GM12878 (cell line): ENCODE data around the gene RASSF8. TPM values are rescaled to one million over a fixed set of nuclear protein-coding genes. Genes with fewer than 3 reads are reported as not detected.

Experiments used
- ATAC-seq: fragments of 200-7000 bp; cut with Tn5 transposase; 3 replicates; pipeline ENCODE4 v1.9.1; 2020; ENCODE audit warnings: mild to moderate bottlenecking, moderate library complexity
- BruUV-seq: library from RNA; stranded (reverse); fragments of 400-500 nt; replicated peaks from 2 replicates; lab custom pipeline; 2021; lab: Mats Ljungman, UMichigan
- CTCF ChIA-PET: fragments of 300-600 bp; sonication (Branson Sonifier 250); formaldehyde crosslinking; extraction: SDS; loops from one replicate; lab custom pipeline; 2021; ENCODE audit warnings: inconsistent platforms; lab: Yijun Ruan, JAX
- POLR2A ChIA-PET: fragments of 350-600 bp; formaldehyde crosslinking; extraction: SDS; loops from one replicate; lab custom pipeline; 2021; ENCODE audit warnings: inconsistent platforms; lab: Charles Lee
- RAD21 ChIA-PET: fragments of 300-600 bp; sonication (Branson Sonifier 250); formaldehyde crosslinking; loops from one replicate; lab custom pipeline; 2023; ENCODE audit warnings: antibody characterized with exemption; ENCODE audit not compliant: unreplicated experiment; lab: Charles Lee
- SMC1A ChIA-PET: fragments of 300-600 bp; sonication (Branson Sonifier 250); formaldehyde crosslinking; loops from one replicate; lab custom pipeline; 2023; ENCODE audit not compliant: unreplicated experiment, uncharacterized antibody; lab: Charles Lee
- DNase-seq: peaks from one replicate; pipeline ENCODE4 v3.0.0-alpha.2; 2011; ENCODE audit warnings: low read depth, low spot score
- FAIRE-seq: peaks from 3 replicates; lab custom pipeline; 2011; peaks lifted over from hg19 to GRCh38; lab: Jason Lieb, UNC
- H2AFZ ChIP-seq: 2 replicates; pipeline ENCODE4 v1.6.0; 2011; ENCODE audit warnings: low read depth, low read length, control low read depth; ENCODE audit not compliant: control insufficient read depth
- H3K27ac ChIP-seq: 2 replicates; pipeline ENCODE4 v1.5.1; 2011; ENCODE audit warnings: control low read depth; ENCODE audit not compliant: control insufficient read depth, insufficient read depth
- H3K27me3 ChIP-seq, 2 experiments: replicated peaks in 1 of 2; 2 replicates each; pipeline versions ENCODE4 v1.6.0 to v1.6.1; 2011; ENCODE audit warnings: low read length in 1 of 2; ENCODE audit not compliant: control insufficient read depth in 2 of 2, insufficient read depth in 2 of 2
- H3K36me3 ChIP-seq, 2 experiments: 2 replicates each; pipeline ENCODE4 v1.5.1; 2011; ENCODE audit warnings: low read length in 1 of 2; ENCODE audit not compliant: control insufficient read depth in 2 of 2, insufficient read depth in 2 of 2
- H3K4me1 ChIP-seq: 2 replicates; pipeline ENCODE4 v1.6.1; 2011; ENCODE audit warnings: mild to moderate bottlenecking, low read length, moderate library complexity, mixed read lengths; ENCODE audit not compliant: control insufficient read depth, insufficient read depth
- H3K4me2 ChIP-seq: 2 replicates; pipeline ENCODE4 v1.6.0; 2011; ENCODE audit warnings: control low read depth; ENCODE audit not compliant: control insufficient read depth, insufficient read depth
- H3K4me3 ChIP-seq: fragments of 200-600 bp; sonication (generic); 2 replicates; pipeline ENCODE4 v1.5.1; 2016
- H3K79me2 ChIP-seq: 2 replicates; pipeline ENCODE4 v1.6.0; 2011; ENCODE audit warnings: low read length; ENCODE audit not compliant: control insufficient read depth, insufficient read depth
- H3K9ac ChIP-seq: 2 replicates; pipeline ENCODE4 v1.8.0; 2011; ENCODE audit warnings: low read length, control low read depth, mixed read lengths; ENCODE audit not compliant: control insufficient read depth, insufficient read depth
- H3K9me3 ChIP-seq: replicated peaks from 3 replicates; pipeline ENCODE4 v1.5.1; 2011; ENCODE audit warnings: mild to moderate bottlenecking, low read length; ENCODE audit not compliant: control insufficient read depth, insufficient read depth
- H4K20me1 ChIP-seq: 2 replicates; pipeline ENCODE4 v1.6.0; 2011; ENCODE audit not compliant: control insufficient read depth, insufficient read depth
- BACH1 ChIP-seq: fragments of 450-650 bp; IDR thresholded peaks from 2 replicates; pipeline ENCODE4 v1.6.1; 2017; ENCODE audit warnings: mild to moderate bottlenecking, borderline replicate concordance
- BRCA1 ChIP-seq: IDR thresholded peaks from 2 replicates; pipeline ENCODE4 v1.6.1; 2011; ENCODE audit warnings: low read depth, low read length, improper control_type of control experiment
- ESRRA ChIP-seq: IDR thresholded peaks from 2 replicates; pipeline ENCODE4 v1.6.1; 2012; ENCODE audit warnings: mild to moderate bottlenecking, low read length, improper control_type of control experiment
- HCFC1 ChIP-seq: fragments of 150-350 bp; IDR thresholded peaks from 2 replicates; pipeline ENCODE4 v1.6.1; 2014; ENCODE audit warnings: low read length
- IRF5 ChIP-seq: fragments of 450-650 bp; IDR thresholded peaks from 2 replicates; pipeline ENCODE4 v1.6.1; 2017; ENCODE audit warnings: borderline replicate concordance
- RUNX3 ChIP-seq: IDR thresholded peaks from 2 replicates; pipeline ENCODE4 v1.6.1; 2012; ENCODE audit warnings: low read length, inconsistent platforms
- SIX5 ChIP-seq: IDR thresholded peaks from 2 replicates; pipeline ENCODE4 v1.6.1; 2011; ENCODE audit warnings: mild to moderate bottlenecking, low read depth, low read length, moderate library complexity; ENCODE audit not compliant: severe bottlenecking
- TAF1 ChIP-seq: IDR thresholded peaks from 2 replicates; pipeline ENCODE4 v1.6.1; 2011; ENCODE audit warnings: mild to moderate bottlenecking, low read depth, low read length, borderline replicate concordance
- TARDBP ChIP-seq: IDR thresholded peaks from 2 replicates; pipeline ENCODE4 v1.6.1; 2016; ENCODE audit warnings: borderline replicate concordance
- YY1 ChIP-seq: IDR thresholded peaks from 2 replicates; pipeline ENCODE4 v1.6.1; 2011; ENCODE audit warnings: low read depth, mild to moderate bottlenecking, low read length
- ZNF217 ChIP-seq: fragments of 450-650 bp; IDR thresholded peaks from 2 replicates; pipeline ENCODE4 v1.6.1; 2017; ENCODE audit warnings: antibody characterized with exemption, mild to moderate bottlenecking
- WGBS: methylation state at CpG from one replicate; pipeline ENCODE4 v1.1.6; 2016; ENCODE audit warnings: low lambda C conversion rate; ENCODE audit not compliant: insufficient replicate concordance, insufficient coverage; ENCODE audit errors: missing lambda C conversion rate; 5-methylcytosine and 5-hydroxymethylcytosine counted together
- in situ Hi-C: fragments of 300-500 bp; cut with MboI; formaldehyde crosslinking; loops from 9 replicates; pipeline ENCODE4 v1.14.3; 2018; ENCODE audit warnings: mixed read lengths
- intact Hi-C: fragments of 100-400 bp; cut with micrococcal nuclease; formaldehyde crosslinking; loops from one replicate; pipeline ENCODE4 v1.14.2; 2022; ENCODE audit not compliant: unreplicated experiment
- polyA plus RNA-seq, 11 experiments: library from polyadenylated mRNA; depleted of rRNA in 4 of 11; unstranded in 6 of 11; stranded (reverse) in 5 of 11; fragments of >200 nt; fragmentation: Nextera tagmentation in 4 of 11; fragmentation: Illumina TruSeq in 1 of 11; extraction: Ambion mirVana in 4 of 11; extraction: Trizol in 1 of 11; gene quantifications; 1 replicate in 1 of 11; 2 replicates in 10 of 11; pipeline versions ENCODE4 v1.2.1 to v1.2.3, GENCODE V29; 2011 to 2016; ENCODE audit warnings: inconsistent platforms in 2 of 11, missing spikeins in 2 of 11, low read depth in 1 of 11
- total RNA-seq, 4 experiments: library from RNA; depleted of rRNA in 3 of 4; stranded (reverse); fragments of >200 nt in 3 of 4; fragmentation: Illumina TruSeq in 1 of 4; extraction: Trizol in 1 of 4; gene quantifications; 2 replicates each; pipeline versions ENCODE4 v1.2.1 to v1.2.3, GENCODE V29; 2013 to 2021
- TF ChIP-seq, protein P1 (sequence below): fragments of 450-650 bp; conservative IDR thresholded peaks from 2 replicates; pipeline ENCODE4 v1.6.1; 2017; ENCODE audit warnings: mild to moderate bottlenecking, moderate library complexity

Gene RASSF8
- total and polyA plus RNA-seq, 10 of the 15 experiments (the other 5 are each of a cell fraction or from before 2014, with no cell fraction given) = 0.06 to 0.18 (median 0.08) TPM; not detected in 6

DNA sequence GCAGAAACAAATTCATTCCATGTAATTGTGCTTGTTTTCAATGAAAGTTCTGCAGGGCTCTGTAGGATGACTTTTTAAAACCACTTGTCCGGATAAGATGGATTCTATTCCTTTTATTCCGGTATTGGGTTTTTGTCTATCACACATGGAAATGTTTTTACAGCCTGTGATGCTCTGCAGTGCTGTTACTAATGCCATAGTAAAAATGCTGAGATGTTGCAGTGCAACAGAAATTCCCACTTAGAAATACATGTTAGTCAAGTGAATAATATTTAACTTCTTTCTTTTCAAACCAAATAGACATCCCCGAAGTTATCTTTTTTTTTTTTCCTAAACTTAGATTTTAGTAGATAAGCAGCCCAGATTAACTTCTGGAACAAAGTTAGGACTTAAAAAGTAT, 71.9 kb downstream of the RASSF8 start:
- Histone ChIP-seq H4K20me1 (no peaks in the 10 kb centered on the region), H3K4me2 (no peak overlapping the region), H3K36me3 (no peaks in the 10 kb centered on the region), H3K4me1 (no peaks in the 10 kb centered on the region), H3K4me3 (no peak overlapping the region), H3K79me2 (no peaks in the 10 kb centered on the region), H2AFZ (no peak overlapping the region), H3K9me3 (no peaks in the 10 kb centered on the region), H3K9ac (no peak overlapping the region), H3K27ac (no peak overlapping the region), H3K27me3 (no peaks in the 10 kb centered on the region)
- DNase-seq (no peak), FAIRE-seq (no peak), ATAC-seq (no peak)
- ChIA-PET POLR2A (no interaction called here), SMC1A (no interaction called here), RAD21 (no interaction called here), CTCF (no interaction called here)
- WGBS = 45% methylated on average over 3 of the region's 3 CpGs
- no TSS peak for BruUV-seq
- intact Hi-C loops = no loop called here
- no peak for TF ChIP-seq ESRRA
- TF ChIP-seq RUNX3 = no peak
- no peak for TF ChIP-seq BACH1
- TF ChIP-seq HCFC1 = no peak
- no peak for TF ChIP-seq TAF1
- no peak for TF ChIP-seq YY1
- no peak for TF ChIP-seq ZNF217
- TF ChIP-seq, protein P1, sequence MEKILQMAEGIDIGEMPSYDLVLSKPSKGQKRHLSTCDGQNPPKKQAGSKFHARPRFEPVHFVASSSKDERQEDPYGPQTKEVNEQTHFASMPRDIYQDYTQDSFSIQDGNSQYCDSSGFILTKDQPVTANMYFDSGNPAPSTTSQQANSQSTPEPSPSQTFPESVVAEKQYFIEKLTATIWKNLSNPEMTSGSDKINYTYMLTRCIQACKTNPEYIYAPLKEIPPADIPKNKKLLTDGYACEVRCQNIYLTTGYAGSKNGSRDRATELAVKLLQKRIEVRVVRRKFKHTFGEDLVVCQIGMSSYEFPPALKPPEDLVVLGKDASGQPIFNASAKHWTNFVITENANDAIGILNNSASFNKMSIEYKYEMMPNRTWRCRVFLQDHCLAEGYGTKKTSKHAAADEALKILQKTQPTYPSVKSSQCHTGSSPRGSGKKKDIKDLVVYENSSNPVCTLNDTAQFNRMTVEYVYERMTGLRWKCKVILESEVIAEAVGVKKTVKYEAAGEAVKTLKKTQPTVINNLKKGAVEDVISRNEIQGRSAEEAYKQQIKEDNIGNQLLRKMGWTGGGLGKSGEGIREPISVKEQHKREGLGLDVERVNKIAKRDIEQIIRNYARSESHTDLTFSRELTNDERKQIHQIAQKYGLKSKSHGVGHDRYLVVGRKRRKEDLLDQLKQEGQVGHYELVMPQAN = no peak
- no peak for TF ChIP-seq IRF5
- TF ChIP-seq SIX5 = no peak
- no peak for TF ChIP-seq TARDBP
- no peak for TF ChIP-seq BRCA1
- in situ Hi-C loops = no loop called here
